SH-SY5Y (cell line): ENCODE measurements around the gene TMEM263.

Experiments
- GATA2 ChIP-seq: IDR thresholded peaks from 2 replicates; pipeline ENCODE4 v1.6.1; 2011; ENCODE audit warnings: mild to moderate bottlenecking, low read depth, low read length
- GATA3 ChIP-seq: IDR thresholded peaks from 2 replicates; pipeline ENCODE4 v1.6.1; 2011; ENCODE audit warnings: low read depth, mild to moderate bottlenecking, low read length, moderate library complexity

DNA sequence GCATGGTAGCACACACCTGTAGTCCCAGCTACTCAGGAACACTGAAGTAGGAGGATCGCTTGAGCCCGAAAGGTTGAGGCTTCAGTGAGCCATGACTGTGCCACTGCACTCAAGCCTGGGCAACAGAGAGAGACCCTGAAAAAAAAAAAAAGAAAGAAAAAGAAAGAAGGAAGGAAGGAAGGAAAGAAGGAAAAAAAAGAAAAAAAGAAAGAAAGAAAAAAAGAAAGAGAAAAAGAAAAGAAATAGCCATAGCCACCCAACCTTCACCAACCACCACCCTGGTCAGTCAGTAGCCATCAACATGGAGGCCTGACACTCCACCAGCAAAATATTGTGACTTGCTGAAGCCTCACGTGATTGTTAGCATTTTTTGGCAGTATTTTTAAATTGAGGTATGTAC, 21.4 kb upstream of the TMEM263 start:
- no peak for TF ChIP-seq GATA2
- TF ChIP-seq GATA3, result no peak
